Caki2 (cell line): ENCODE measurements around the gene PPFIA4. TPM values are rescaled to one million over a fixed set of nuclear protein-coding genes. Genes with fewer than 3 reads are reported as not detected.

Experiments used
- DNase-seq: peaks from one replicate; pipeline ENCODE4 v3.0.0-alpha.2; 2015; ENCODE audit warnings: low read depth
- in situ Hi-C: cut with HindIII; loops from 2 replicates; pipeline ENCODE4 v1.10.0; 2016; ENCODE audit warnings: low sequenced_read_pairs, low pct_unique_long_range_greater_than_20kb, mixed read lengths
- total RNA-seq: library from RNA; depleted of rRNA; stranded (reverse); fragments of >200 nt; shearing (Covaris generic); gene quantifications from 2 replicates; pipeline ENCODE4 v1.2.3, GENCODE V29; 2014; ENCODE audit warnings: low replicate concordance

Gene PPFIA4
- total RNA-seq, 1 experiment from 2014 or later: 15.3 TPM

DNA sequence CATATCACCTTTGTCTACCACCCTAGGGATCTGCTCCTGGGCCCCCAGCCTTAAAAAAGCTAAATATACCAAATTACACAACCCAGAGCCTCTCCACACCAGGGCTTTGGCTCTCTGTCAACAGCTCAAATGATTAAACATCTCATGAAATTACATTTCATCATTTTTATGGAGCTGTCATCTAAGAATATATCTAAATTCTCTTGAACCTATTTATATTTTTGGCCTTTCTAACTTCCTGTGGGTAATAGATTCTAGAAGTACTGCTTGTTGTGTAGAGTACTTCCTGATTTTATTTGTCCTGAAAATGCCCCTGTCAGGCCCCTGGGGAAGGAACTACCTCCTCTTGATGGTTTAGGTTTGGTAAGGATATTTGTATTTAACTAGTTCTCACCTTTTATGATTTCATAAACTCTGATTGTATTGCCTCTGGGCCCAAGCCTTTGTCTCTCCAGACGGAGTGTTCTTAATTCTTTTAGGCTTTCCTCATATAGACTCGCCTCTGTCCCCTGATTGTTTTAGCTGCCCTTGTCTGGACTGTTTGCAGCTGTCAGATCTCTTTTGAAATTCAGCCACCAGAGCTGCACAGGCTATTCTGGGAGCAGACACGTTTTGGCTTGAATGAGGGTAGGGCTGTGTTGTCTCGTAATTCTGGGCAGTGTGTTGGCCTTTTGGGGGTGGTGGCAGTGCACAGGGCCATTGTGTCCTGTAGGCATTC is 42.9 kb downstream of the PPFIA4 start:
- in situ Hi-C loops: no loop called here
- no peak for DNase-seq

DNA sequence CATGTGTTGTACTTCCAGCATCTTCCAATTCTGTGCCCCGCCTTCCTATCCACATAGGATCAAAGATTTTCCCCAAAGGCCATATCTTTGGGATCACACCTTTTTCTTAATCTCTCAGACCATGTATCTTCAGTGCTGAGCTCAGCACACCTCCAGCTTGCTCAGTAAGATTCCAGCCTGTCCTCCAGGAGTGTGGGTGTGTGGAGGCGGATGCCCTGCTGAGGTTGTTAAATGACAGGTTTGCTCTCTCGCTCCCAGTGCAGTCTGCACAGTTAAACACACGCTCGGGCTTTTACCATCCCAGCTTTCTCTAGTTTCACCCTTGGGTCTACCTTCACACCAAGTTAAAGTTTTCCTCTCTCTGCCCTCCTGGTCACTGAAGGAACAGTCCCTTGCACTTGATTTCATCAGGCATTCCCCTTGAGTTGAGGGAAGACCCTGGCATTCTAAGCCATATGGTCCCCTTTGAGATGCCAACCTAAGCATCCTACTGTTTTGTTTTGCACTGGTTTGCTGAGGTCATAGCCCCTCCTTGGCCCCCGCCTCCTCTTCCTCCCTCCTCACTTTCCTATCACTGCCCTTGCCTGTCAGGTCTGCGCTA is 45.8 kb downstream of the PPFIA4 start:
- no peak for DNase-seq
- in situ Hi-C loops: no loop called here

DNA sequence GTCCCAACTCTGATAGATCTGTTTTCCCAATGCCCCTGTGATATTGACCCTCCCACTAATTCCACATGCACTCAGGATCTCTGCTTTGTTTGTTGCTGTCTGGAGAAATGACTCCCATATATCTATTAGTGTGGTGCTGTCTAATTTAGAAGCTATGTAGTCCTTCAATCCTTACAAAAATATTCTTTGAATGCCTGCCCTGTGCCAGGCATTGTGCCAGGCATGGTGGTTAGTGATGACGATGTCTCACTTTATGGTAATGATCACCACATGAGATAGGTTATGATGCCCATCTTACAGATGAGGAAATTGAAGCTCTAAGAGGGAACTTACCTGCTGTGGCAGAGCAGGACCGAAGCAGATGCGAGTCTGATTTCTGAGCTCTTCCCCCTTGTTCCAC is 46.6 kb downstream of the PPFIA4 start:
- in situ Hi-C loops: no loop called here

DNA sequence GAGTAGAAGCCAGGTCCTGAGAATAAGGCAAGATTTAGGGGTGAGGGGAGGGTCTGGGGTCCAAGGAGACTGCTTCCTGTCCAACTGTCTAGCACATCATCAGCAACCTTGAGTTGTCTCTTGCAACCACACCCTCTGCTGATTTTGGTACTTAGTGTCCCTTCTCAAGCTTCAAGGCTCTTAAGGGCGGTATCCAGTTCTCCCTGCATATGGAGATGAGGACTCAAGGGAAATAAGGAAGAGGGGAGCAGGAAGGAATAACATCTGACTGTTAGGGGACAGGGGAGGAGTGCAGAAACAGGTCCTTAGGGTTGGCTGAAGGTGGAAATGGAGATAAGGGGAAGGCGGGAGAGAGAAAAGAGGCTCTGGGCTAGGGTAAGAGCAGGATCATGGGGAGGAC is 47.2 kb downstream of the PPFIA4 start:
- no peak for DNase-seq
- in situ Hi-C loops: no loop called here

More for the DNA sequence above, 46.6 kb downstream of the PPFIA4 start:
- no peak for DNase-seq

DNA sequence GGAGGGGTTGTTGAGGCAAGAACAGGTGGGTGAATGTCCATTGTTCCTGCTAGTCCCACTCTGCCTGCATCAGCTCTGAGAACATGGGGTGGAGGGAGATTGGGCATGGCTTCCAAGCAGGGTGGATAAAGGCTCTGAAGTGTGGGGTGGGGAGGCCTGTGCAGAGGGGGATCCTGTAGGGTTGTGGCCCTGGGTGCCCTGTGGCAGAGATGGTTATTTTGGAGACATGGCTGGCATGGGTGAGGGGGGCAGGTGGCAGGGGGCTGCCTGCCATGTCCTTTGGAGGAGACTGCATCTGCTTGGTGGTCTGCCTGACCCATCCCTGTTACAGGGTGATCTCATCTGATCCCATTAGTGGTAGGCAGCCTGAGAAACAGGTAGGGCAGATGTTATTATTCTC is 48.3 kb downstream of the PPFIA4 start:
- DNase-seq: no peak
- in situ Hi-C loops: no loop called here

DNA sequence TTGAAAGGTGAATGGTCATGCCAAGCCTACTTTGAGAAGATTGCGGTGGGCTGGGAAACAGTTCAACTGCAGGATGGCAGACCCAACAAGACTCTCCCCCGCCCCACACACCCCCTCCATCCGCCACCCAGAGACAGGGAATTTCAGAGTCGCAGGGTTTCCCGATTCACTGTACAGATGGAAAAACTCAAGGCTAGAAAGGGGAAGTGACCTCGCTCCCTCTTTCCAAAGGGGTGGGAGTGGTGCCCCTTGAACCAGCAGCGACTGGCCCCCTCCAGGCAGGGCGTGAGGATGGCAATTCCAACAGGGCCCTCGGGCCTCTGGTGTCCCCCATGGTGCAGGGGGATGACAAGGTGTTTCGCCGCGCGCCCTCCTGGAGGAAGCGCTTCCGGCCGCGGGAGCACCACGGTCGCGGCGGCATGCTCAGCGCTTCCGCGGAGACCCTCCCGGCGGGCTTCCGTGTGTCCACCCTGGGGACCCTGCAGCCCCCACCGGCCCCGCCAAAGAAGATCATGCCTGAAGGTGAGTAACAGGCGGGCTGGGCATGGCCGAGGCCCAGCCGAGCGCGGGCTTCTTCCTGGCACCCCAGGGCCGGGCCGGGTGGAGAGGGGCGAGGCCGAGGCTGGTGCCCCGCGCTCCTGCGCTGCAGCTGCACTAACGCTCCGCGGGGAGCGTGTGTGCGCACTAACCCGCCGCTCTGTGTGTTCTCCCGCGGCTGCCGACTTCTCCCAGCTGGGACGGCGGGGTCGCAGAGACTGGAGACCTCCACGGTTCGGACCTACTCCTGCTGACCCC is 49.1 kb downstream of the PPFIA4 start:
- in situ Hi-C loops: no loop called here
- no peak for DNase-seq

DNA sequence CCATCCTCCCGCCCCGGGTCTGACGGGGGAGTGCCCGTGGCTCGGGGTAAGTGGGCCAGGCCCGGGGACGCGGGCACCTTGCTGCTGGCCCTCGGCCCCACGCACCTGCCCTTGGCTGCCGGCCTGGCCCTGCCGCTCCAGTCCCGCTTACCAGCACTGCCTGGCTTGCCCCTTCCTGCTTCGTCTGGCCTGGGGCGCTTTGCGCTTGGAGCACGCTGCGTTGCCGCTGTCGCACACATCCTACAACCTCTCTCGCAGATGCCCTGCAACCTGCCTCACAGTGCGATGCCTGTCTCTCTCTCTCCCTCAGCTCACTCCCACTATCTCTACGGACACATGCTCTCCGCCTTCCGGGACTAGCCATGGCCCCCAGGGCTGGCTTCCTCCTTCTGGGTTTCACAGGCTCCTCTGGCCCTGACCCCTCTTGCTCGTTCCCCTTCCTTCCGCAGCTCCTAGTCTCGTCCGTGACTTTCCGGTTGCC is 49.8 kb downstream of the PPFIA4 start:
- in situ Hi-C loops: no loop called here
- no peak for DNase-seq

DNA sequence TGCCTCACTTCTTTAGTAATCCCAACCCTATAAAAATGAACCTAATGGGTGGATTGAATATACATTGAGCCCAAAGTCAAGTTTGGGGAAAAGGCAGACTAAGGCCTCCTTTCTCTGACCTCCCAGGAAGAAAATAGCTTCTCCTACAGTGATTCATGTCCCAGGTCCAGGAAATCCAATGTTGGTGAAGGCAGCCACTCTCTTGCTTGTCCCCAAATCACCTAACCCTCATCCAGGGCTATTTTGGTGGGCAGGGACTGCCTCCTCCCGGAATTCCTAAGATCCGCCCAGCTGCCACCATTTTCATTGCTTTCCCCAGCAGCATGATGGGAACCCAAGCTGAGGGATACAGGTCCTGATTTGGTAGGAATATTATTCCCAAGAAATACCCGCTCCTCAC is 51.1 kb downstream of the PPFIA4 start:
- no peak for DNase-seq
- in situ Hi-C loops: no loop called here

DNA sequence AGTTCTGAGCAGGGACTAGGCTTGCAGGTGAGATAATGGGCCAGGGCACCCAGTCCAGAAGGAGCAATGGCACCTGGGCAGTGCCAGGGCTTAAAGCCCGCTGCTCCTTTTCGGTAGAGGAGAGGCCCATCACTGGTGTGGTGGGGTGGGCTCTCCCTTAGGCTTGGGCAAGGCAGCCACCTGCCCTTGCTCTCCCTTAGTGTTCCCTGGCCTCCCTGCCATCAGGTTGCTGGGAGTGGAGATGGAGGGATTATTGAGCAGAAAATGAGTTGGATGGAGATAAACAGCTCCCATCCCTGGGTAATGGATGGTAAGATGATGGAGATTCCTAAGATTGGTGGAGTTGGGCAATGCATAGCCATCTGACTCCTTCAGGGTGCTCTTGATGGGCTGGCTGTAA is 51.7 kb downstream of the PPFIA4 start:
- no peak for DNase-seq
- in situ Hi-C loops: no loop called here

DNA sequence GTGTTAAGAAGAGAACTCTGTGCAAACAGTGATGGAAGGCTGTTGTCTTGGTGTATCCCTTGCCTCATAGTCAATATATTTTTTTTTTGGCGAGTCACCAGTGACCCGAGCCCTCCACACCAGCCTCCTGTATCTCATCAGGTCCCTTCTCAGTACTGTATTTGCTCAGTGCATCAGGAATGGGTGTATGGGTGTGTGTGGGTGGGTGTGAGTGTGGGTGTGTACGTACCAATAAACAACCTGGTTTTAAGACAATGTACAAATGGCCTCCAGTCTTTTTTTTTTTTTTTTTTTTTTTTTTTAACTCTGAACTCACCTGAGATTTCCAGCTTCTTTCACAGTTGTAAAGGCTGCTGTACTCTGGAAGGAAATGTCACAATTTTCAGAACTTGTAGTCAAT is 52.2 kb downstream of the PPFIA4 start:
- in situ Hi-C loops: no loop called here
- no peak for DNase-seq

DNA sequence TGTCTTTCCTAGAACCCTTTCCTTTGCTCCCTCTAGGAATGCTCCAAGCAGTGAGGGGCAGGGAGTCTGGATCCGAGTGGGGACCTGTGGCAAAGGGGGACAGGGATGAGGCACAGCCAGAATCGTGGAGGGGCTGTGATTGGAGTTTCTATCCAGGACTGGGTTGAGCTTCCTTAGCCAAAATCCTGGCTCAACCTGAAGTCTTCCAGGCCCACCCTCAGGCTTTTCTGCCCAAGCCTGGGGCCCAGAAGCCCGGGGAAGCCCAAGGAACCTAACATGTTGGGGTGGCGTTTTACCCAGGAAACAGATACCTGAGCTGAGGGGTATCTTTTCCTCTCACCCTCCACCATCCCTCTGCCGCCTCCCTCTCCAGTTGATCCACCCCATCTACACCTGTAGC is 54.2 kb downstream of the PPFIA4 start:
- in situ Hi-C loops: no loop called here
- no peak for DNase-seq

DNA sequence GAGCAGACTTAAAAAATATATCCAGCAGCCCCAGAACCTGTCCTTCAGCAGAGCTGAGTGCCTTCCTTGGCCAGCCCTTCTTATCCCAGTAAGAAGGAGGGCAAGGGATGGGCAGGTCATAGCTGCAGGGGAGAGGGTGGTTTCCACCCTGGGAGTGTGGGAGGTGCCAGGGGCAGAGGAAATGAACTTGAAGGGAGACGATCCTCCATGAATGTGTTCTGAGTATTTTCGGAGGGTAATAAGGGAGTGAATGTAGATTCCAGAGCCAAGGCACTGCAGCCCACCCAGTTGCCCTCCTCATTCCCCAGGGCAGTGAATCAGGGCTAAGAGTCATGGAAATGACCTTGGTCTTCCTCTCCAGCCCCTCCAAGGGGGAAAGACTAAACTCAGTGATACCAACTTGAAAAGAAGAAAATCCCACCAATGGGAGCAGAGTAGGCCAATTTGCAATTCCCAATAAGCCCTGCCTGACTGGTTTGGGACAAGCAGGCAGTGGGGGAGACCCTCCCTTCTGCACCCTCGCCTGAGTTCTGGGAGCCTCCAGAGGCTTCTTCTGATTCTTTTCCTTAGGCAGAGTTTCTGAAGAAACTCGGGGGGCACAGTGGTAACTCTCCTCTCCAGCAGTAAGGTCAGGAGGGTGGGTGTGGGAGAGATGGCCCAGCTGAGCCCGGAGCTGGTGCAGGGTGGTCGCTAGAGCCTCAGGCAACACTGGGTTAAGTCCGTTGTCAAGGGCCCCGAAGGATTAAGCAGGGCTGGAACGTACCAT is 55.4 kb downstream of the PPFIA4 start:
- DNase-seq: no peak
- in situ Hi-C loops: no loop called here

DNA sequence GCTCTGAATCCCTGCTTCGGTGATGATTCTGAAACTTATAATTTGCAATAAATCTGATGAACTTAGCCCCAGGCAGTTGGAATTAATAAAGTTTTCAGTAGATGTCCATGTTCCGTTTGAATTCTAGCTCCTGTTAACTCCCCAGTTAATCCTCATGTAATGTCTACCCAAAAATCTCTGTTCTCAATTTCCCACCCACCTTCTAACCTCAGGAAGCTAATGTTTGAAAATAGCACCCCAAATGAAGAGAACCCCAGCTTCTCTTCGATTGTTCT is 55.9 kb downstream of the PPFIA4 start:
- in situ Hi-C loops: no loop called here
- DNase-seq: no peak

DNA sequence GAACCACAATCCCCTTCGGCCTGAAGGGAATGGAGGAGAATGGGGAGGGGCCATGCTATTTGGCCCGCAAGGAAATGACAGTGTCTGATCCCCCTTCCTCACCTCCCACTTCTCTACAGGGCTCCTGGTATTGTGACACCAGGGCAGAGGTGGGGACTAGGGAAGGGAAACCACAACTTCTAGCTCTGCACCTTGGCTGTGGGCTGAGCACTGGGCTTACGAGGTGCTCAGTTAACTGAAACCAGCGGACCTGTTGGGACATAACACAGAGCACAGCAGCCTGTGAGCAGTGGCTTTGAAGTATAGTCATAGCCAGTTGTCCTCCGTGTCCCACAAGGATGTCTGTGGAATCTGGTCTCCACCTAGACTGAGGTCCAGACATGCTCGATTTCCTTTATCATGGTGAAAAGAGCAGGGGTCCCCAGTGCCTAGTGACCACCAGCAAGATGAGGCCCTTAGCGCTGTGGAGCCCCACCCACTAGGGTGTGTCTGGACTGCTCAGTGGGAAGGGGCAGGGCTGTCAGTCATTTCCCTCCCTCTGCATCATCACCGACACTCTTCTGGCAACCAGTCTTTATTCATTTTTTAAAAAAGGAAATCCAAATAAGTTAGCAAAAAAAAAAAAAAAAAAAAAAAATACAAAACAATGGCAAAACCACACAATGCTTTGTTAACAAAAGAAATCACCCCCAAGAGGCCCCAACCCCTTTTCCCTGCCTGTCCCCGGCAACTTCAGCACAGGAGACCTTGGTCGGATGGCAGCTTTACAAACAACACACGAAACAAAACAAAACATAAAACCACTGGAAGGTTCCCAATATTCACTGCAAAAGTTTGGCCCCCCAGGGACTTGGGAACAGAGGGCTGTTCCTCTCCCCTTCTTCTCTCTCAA is 56.5 kb downstream of the PPFIA4 start:
- no peak for DNase-seq
- in situ Hi-C loops: no loop called here

DNA sequence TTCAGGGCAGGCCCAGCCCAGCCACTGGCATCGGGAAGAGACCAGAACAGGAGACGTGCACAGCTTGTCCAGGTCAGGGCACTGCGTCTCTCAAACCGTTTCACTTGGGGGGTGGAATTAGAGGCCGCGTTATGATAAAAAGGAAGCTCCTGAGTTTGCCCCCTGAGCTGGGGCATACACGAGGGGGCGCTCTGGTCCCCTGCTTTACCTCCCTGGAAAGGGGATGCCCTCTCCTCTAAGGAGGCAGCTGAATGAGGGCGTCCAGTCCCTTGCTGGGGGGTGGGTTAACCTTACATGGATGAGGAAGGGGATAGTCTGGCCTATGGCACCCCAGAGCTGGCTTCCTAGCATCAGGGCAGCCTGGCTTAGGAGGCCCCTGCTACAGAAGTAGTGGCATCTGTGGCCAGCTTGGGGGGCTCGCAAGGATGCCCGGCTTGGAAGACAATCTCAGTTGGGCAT is 57.2 kb downstream of the PPFIA4 start:
- DNase-seq: no peak
- in situ Hi-C loops: no loop called here

DNA sequence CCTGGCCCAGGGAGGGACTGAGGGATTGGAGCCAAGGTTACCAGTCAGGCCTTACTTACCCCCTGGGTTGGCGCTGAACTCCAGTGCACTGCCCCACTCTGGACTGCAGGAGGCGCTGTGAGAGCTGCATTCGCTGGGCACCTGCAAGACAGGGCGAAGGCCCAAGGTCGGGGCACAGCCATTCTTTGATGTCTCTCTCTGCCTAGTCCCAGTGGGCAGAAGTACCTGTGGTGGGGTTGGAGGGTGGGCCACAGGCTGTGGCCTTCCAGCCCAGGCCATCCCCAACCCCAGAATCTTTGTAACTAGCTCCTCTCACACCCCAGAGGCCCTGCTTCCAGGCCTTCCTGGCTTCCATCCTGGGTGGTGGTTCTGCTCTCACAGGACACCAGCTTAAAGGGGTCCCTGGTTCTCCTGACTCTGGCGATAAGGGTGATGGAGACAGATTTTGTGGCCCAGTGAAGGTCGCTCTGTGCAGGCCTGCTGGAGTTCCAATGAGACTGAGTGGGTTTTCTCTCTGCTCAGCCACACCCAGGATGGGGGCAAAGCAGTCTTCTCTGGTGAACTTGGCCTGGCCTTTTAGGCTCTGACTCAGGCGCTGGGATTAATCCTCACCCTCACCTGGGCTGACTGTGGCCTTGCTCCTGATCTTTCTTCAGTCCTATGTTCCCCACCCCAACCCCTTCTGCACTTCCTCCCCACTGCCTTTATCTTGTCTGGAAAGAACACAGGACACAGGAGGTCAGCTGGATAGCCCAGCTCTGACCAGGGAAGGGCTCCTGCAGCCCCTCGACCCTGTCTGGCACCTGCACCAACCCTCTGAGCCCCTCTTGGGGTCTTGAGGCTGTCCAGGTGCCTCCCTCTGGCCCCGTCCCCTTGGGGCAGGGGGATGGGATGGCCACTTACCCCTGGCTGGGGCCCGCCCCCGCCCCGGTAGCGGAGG is 58.6 kb downstream of the PPFIA4 start:
- no peak for DNase-seq
- in situ Hi-C loops: no loop called here
